ENCODE measurements around the gene PPP1R37. TPM values are rescaled to one million over a fixed set of nuclear protein-coding genes. Genes with fewer than 3 reads are reported as not detected.

The PPP1R37 gene
- total and polyA plus RNA-seq, 2 donors (not counting 3 experiments of a cell fraction or from before 2014, with no cell fraction given): 16.2 to 27.1 TPM

DNA sequence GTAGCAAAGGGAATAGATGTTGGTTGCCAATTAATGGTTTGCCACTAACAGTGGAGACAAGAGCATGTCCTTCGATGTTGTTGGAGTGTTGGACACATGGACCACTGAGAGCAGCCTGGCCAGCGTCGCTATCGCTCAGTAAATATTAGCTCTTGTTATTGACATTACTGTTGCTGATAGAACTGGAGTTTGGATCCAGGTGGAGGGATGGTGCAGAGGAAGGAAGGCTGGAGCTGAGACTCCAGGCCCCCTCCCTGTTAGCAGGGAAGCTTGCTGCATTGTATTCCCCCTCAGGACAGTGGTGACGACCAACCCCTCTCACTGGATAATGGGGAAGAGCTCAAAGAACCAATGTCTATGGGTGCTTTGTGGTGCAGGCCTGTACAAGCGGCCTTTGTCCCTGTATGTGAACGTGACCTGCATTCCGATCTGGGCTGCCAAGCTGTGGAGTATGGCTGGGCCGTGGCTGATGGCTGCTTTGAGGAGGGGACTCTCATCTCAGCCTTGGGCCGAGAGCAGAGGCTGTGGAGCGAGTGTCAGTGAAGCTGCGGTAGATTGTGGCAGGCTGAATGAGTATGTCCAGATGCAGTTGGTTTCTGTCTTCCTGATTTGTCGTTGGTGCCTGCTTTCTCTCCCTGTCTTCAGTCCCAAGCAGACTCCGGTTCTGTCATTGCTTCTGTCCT is 47.2 kb upstream of the PPP1R37 start:
- CTCF ChIA-PET: no interaction called here
- POLR2A ChIA-PET: no interaction called here
- TF ChIP-seq POLR2AphosphoS5 (IDR thresholded peaks at IDR 0.05; ENCODE audit: insufficient read depth, low read depth, low read length) (no peak), FOS (IDR thresholded peaks at IDR 0.05; ENCODE audit: borderline replicate concordance, insufficient read depth, low read length) (no peak), POLR2A (IDR thresholded peaks at IDR 0.05; ENCODE audit: low read depth, low read length) (no peak), GATA2 (IDR thresholded peaks at IDR 0.05; ENCODE audit: insufficient read depth, insufficient read length, low read depth, low read length) (no peak), JUN (IDR thresholded peaks at IDR 0.05; ENCODE audit: borderline replicate concordance, insufficient read depth, insufficient read length, low read depth) (no peak), EZH2 (IDR thresholded peaks at IDR 0.05; ENCODE audit: borderline replicate concordance, low read depth, low read length, severe bottlenecking) (no peak), MYC (IDR thresholded peaks at IDR 0.05; ENCODE audit: low read depth, low read length) (no peak)
- TF ChIP-seq, protein P1, sequence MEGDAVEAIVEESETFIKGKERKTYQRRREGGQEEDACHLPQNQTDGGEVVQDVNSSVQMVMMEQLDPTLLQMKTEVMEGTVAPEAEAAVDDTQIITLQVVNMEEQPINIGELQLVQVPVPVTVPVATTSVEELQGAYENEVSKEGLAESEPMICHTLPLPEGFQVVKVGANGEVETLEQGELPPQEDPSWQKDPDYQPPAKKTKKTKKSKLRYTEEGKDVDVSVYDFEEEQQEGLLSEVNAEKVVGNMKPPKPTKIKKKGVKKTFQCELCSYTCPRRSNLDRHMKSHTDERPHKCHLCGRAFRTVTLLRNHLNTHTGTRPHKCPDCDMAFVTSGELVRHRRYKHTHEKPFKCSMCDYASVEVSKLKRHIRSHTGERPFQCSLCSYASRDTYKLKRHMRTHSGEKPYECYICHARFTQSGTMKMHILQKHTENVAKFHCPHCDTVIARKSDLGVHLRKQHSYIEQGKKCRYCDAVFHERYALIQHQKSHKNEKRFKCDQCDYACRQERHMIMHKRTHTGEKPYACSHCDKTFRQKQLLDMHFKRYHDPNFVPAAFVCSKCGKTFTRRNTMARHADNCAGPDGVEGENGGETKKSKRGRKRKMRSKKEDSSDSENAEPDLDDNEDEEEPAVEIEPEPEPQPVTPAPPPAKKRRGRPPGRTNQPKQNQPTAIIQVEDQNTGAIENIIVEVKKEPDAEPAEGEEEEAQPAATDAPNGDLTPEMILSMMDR (IDR thresholded peaks at IDR 0.05; ENCODE audit: extremely low read depth in 1 of 2, insufficient read depth in 1 of 2, low read depth in 1 of 2, low read length in 2 of 2): no peak
- TF ChIP-seq, protein P2, sequence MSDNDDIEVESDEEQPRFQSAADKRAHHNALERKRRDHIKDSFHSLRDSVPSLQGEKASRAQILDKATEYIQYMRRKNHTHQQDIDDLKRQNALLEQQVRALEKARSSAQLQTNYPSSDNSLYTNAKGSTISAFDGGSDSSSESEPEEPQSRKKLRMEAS (IDR thresholded peaks at IDR 0.05; ENCODE audit: insufficient read depth, insufficient read length): no peak
- peaks cover 68% of the 10 kb centered on the region for H3K79me2 ChIP-seq (ENCODE audit: control insufficient read depth, insufficient read depth, low read length)
- H3K4me1 ChIP-seq (ENCODE audit: control insufficient read depth, extremely low read depth, insufficient read depth, low read length): no peaks in the 10 kb centered on the region
- H3K4me3 ChIP-seq (replicated peaks in 1 of 3; ENCODE audit: insufficient read depth in 1 of 3, low read depth in 1 of 3, low read length in 3 of 3): no peak overlapping the region
- BruUV-seq (replicated peaks): no TSS peak
- no peaks in the 10 kb centered on the region for H4K20me1 ChIP-seq (replicated peaks; ENCODE audit: control insufficient read depth, extremely low read depth, insufficient read depth, low read length)
- FAIRE-seq (no peak), DNase-seq (ENCODE audit: low read depth, low spot score) (no peak)
- no peaks in the 10 kb centered on the region for H3K9me1 ChIP-seq (replicated peaks; ENCODE audit: control insufficient read depth, extremely low read depth, insufficient read depth, low read length)
- no peaks in the 10 kb centered on the region for H3K9me3 ChIP-seq (replicated peaks; ENCODE audit: control insufficient read depth, insufficient read depth, low read length)
- H3K4me2 ChIP-seq (ENCODE audit: insufficient read depth, low read length): no peak overlapping the region
- no peaks in the 10 kb centered on the region for H3K27me3 ChIP-seq (ENCODE audit: control insufficient read depth in 2 of 2, insufficient read depth in 2 of 2, low read length in 2 of 2)
- H3K27ac ChIP-seq (ENCODE audit: insufficient read depth, low read depth, low read length): no peak overlapping the region
- intact Hi-C loops (cut with micrococcal nuclease): no loop called here
- no peak overlapping the region for H3K9ac ChIP-seq (replicated peaks; ENCODE audit: extremely low read depth, insufficient read depth, low read length)
- dilution Hi-C loops (cut with MboI; ENCODE audit: extremely low pct_ligation_motif_present, low sequenced_read_pairs): no loop called here
- H3K36me3 ChIP-seq (ENCODE audit: control insufficient read depth in 2 of 2, extremely low read depth in 1 of 2, insufficient read depth in 2 of 2, low read length in 2 of 2): peaks cover 5 to 29% of the 10 kb centered on the region in 2 experiments
- H2AFZ ChIP-seq (ENCODE audit: low read depth, low read length): no peak overlapping the region

All from endothelial cell of umbilical vein (primary cell).